ENCODE results near the gene AGPS.

The AGPS gene

DNA sequence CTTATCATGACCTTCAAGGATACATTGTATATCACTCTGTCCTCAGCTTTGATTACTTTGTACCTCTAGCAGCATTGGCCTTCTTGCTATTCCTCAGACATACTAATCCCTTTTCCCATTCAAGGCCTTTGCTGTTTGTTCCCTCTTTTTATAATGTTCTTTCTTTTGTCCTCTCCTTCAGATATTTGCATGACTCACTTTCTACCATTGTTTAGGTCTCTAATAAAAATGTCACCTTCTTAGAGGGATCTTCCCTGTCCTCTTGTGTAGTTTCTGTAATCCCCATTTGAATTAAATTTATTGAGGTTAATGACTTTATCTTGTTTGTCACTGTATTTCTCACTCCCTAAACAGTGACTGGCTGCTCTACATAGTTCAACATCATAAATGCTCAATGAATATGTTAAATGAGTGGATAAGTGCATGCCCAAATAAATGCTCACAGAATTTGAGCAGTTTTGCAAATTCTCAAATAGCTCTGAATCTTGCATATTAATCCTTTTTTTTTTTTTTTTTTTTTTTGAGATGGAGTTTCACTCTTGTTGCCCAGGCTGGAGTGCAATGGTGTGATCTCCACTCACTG lies 135.9 kb downstream of the AGPS start:
- no peak for TF ChIP-seq CTCF (conservative IDR thresholded peaks at IDR 0.05; ENCODE audit: low read depth, low read length)
- H3K4me3 ChIP-seq (ENCODE audit: low read length) = no peak overlapping the region
- no peak for DNase-seq (ENCODE audit: low read depth)

DNA sequence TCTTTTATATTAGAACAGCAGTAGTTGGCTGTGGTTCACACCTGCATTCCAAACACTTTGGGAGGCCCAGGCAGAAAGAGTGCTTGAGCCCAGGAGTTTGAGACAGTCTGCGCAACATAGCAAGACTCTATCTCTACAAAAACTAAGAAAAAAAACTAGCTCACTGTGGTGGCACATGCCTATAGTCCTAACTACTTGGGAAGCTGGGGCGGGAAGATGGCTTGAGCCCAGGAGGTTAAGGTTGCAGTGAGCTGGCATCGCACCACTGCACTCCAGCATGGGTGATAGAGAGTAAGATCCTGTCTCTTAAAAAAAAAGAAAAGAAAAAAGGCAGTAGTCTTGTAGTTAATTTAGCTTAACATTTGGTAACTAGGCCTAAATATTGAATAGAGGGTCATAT lies 136.6 kb downstream of the AGPS start:
- TF ChIP-seq CTCF (conservative IDR thresholded peaks at IDR 0.05; ENCODE audit: low read depth, low read length) = no peak
- DNase-seq (ENCODE audit: low read depth) = no peak
- H3K4me3 ChIP-seq (ENCODE audit: low read length) = no peak overlapping the region

- no peak overlapping the region for H3K4me3 ChIP-seq (ENCODE audit: low read length)
- no peak for TF ChIP-seq CTCF (conservative IDR thresholded peaks at IDR 0.05; ENCODE audit: low read depth, low read length)
- DNase-seq (ENCODE audit: low read depth) = no peak
These were observed 138.0 kb downstream of the AGPS start for GRCh38 chr2:177530561-177530960.

DNA sequence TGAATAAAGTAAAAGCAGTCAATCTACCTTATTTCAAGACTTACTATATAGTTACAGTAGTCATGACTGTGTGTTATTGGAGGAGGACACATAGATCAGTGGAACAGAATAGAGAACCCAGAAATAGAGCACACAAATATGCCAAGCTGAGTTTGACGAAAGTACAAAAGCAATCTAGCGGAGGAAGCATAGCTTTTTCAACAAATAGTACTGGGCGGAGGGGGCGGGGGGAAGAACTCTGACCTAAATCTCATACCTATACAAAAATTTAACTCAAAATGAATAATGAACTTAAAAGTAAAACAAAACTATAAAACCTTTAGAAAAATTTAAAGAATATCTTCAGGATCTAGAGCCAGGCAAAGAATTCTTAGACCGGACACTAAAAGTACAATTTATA lies 139.1 kb downstream of the AGPS start:
- no peak overlapping the region for H3K4me3 ChIP-seq (ENCODE audit: low read length)
- no peak for DNase-seq (ENCODE audit: low read depth)
- no peak for TF ChIP-seq CTCF (conservative IDR thresholded peaks at IDR 0.05; ENCODE audit: low read depth, low read length)

DNA sequence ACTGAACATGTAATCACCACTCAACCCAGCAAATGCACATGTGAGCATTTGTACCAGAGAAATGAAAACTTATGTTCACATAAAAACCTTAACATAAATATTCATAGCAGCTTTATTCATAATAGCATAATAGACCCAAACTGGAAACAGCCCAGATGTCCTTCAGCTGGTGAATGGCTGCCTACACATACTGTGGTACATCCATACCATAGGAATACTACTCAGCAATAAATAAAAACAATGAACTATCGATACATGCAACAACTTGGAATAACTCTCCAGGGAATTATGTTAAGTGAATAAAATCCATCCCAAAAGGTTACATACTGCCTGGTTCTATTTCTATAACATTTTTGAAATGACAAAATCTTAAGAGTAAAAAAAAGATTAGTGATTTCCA lies 140.0 kb downstream of the AGPS start:
- DNase-seq (ENCODE audit: low read depth) = no peak
- H3K4me3 ChIP-seq (ENCODE audit: low read length) = no peak overlapping the region
- no peak for TF ChIP-seq CTCF (conservative IDR thresholded peaks at IDR 0.05; ENCODE audit: low read depth, low read length)

DNA sequence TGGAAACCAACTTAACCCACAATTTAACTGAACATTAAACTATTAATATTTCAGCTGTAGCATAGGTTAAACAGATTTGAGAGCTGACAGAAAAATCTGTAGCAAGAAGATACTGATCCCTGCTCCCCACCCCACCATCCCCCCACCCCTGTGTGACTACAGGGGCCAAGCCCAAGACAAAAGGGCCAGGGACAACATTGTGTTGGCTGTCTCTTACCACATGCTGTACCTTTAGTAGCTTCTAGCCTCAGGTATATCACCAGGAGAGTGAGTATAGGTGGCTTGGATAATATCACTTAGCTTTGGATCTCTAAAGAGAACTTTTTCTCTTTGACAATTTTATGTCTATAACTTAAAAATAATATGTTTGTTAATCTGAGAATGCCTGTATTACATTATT lies 140.7 kb downstream of the AGPS start:
- H3K4me3 ChIP-seq (ENCODE audit: low read length) = no peak overlapping the region
- TF ChIP-seq CTCF (conservative IDR thresholded peaks at IDR 0.05; ENCODE audit: low read depth, low read length) = no peak
- no peak for DNase-seq (ENCODE audit: low read depth)

DNA sequence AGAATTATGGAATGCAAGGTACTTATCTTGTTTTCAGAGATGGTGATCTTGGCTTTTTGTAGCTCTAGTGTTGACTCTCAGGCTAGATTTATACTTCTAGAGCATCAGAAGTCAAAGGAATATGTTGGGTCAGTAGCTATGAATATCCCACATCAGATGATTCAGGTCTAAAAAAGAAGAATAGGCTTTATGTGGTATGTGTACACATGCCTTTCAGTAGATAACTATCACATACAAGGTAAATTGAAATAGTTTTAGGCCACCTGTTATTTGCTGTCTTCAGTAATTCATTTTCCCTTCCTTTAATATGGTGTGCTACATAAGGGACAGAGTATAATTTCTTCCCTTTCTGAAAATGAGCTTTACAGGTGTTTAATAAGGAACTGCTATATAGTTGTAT lies 142.4 kb downstream of the AGPS start:
- no peak overlapping the region for H3K4me3 ChIP-seq (ENCODE audit: low read length)
- TF ChIP-seq CTCF (conservative IDR thresholded peaks at IDR 0.05; ENCODE audit: low read depth, low read length) = no peak
- no peak for DNase-seq (ENCODE audit: low read depth)

Measured in retinal pigment epithelial cell (primary cell).